ENCODE results near the gene PMP22.
A peak's percentile ranks its signal among the peaks of the same experiment; 100 is the strongest.

PMP22 gene

DNA sequence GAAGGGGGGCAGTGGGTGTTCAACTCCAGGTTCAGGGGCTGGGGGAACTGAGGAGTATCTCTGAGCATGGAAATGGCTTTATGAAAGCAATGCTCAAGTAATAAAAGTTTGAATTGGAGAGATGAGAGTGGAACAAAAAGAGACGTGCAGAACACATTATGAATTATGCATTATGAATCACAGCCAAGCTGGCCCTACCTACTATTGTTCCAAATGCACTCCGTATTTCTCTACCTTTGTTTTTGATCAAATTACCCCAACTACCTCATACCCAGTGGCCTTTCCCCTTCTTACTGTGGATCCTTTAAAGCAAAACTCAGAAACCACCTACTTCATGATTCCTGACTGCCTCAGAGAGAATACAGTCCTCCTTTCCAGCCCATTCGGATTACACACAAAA lies 38.1 kb upstream of the PMP22 start:
- no peak overlapping the region for H3K4me3 ChIP-seq (replicated peaks; ENCODE audit: low read depth, low read length)
- TF ChIP-seq, protein P1, sequence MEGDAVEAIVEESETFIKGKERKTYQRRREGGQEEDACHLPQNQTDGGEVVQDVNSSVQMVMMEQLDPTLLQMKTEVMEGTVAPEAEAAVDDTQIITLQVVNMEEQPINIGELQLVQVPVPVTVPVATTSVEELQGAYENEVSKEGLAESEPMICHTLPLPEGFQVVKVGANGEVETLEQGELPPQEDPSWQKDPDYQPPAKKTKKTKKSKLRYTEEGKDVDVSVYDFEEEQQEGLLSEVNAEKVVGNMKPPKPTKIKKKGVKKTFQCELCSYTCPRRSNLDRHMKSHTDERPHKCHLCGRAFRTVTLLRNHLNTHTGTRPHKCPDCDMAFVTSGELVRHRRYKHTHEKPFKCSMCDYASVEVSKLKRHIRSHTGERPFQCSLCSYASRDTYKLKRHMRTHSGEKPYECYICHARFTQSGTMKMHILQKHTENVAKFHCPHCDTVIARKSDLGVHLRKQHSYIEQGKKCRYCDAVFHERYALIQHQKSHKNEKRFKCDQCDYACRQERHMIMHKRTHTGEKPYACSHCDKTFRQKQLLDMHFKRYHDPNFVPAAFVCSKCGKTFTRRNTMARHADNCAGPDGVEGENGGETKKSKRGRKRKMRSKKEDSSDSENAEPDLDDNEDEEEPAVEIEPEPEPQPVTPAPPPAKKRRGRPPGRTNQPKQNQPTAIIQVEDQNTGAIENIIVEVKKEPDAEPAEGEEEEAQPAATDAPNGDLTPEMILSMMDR (IDR thresholded peaks at IDR 0.05; ENCODE audit: low read length, missing control alignments): no peak
- DNase-seq (ENCODE audit: low read depth): no peak

DNA sequence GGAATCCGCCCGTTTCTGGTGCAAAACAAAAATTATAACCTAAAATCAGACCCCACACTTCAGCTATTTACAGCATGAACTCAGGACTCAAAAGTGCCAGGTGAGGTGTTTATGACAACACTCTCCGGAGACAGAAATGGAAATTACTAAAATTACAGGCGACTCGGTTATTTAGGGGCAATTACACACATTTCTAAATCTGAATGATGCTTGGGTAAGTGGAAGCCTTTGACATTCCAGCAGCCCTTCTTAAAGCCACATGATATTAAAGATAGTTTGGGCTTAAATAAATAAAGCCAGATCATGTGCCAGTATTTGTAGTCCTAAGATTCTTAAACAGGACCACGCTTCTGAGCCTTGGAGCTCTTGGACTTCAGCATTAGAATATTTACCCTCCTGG lies 36.7 kb upstream of the PMP22 start:
- TF ChIP-seq, protein P1 (IDR thresholded peaks at IDR 0.05; ENCODE audit: low read length, missing control alignments): no peak
- H3K4me3 ChIP-seq (replicated peaks; ENCODE audit: low read depth, low read length): no peak overlapping the region
- DNase-seq (ENCODE audit: low read depth): no peak

DNA sequence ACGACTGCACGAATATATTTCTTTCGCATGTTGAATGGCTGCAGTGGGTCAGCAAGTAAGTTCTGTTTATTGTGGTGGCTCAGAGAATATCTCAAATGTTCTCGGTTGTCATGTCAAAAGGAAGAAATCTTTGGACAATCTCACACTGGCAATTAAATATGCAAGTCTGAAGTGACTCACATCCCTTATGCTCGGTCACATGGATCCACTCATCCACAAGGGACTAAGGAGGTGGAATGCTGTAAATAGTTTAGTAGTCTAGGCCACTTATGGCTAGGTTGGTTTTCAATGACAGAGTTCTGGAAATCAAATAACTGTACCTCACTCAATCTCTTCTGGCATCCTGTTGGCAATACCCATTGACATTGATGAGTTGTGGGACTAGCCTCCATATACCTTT lies 33.0 kb upstream of the PMP22 start:
- H3K4me3 ChIP-seq (replicated peaks; ENCODE audit: low read depth, low read length): no peak overlapping the region
- TF ChIP-seq, protein P1 (IDR thresholded peaks at IDR 0.05; ENCODE audit: low read length, missing control alignments): no peak
- peak; percentile 39 for DNase-seq (ENCODE audit: low read depth)

DNA sequence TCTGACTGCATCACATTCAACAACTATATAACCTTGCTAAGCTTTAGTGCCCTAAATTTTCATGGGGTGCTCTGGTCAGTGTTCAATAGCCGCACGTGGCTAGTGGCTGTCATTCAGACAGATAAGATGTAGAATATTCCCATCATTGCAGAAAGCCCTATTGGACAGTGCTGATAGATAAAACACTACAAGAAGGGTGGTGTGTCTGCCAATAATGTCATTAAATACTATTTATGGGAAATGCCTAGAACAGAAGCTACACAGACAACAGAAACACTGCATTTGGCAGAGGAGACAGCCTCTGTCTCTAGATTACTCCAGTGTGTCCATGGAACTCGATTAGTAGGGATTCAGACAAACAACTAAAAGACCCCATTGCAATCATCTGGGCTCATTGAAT lies 28.4 kb upstream of the PMP22 start:
- DNase-seq (ENCODE audit: low read depth): no peak
- TF ChIP-seq, protein P1 (IDR thresholded peaks at IDR 0.05; ENCODE audit: low read length, missing control alignments): no peak
- no peak overlapping the region for H3K4me3 ChIP-seq (replicated peaks; ENCODE audit: low read depth, low read length)

DNA sequence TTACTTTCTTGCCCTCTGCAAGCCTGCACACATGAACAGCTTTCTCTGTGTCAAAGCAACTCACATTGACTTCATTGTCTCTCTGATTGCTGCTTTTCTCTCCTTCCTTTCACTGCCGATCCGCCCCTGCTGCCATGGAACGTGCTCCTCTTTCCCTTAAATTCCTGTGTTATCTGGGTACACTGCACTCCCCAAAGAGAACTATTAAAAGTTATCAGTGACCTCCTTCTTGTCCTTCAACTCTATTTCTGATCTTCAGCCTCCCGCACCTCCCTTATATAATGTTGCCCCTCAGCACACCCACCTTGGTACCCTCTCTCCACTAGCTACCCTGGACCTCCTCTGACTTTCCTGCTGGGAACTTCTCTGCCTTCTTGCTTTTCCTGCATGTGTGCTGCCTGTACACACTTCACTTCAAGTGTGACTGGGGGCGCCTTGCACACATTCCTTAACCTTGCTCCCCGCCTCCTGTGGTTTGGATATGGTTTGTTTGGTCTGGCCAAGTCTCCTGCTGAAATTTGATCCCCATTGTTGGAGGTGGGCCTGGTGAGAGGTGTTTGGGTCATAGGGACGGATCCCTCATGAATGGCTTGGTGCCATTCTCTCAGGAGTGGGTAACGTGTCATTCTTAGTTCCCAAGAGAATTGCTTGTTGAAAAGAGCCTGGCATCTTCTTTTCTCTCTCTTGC lies 26.7 kb upstream of the PMP22 start:
- TF ChIP-seq, protein P1 (IDR thresholded peaks at IDR 0.05; ENCODE audit: low read length, missing control alignments): no peak
- DNase-seq (ENCODE audit: low read depth): peak; percentile 36
- H3K4me3 ChIP-seq (replicated peaks; ENCODE audit: low read depth, low read length): no peak overlapping the region

DNA sequence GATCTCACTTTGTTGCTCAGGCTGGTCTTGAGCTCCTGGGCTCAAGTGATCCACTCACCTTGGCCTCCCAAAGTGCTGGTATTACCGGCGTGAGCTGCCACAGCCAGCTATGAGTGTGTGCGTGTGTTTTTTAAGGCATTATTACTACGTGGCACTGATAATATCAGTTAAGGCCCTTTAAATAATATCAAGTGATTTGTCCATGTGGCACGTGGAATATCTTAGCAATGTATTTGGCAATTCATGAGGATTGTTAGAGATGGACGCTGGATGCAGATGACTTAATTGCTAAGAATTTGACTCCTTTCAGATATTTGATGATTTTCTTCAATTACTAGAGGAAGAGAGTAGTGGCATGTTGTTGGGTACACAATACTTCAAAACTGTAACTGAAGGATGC lies 25.5 kb upstream of the PMP22 start:
- DNase-seq (ENCODE audit: low read depth): no peak
- TF ChIP-seq, protein P1 (IDR thresholded peaks at IDR 0.05; ENCODE audit: low read length, missing control alignments): no peak
- H3K4me3 ChIP-seq (replicated peaks; ENCODE audit: low read depth, low read length): no peak overlapping the region

All from fibroblast of pulmonary artery (primary cell).